Stimulated activated CD8-positive, alpha-beta memory T cell treated with anti-CD3 and anti-CD28 coated beads, Interleukin-7, amount 100 ng/mL, for 1 hour (primary cell): ENCODE measurements around the gene C10orf71.

ENCODE experiments used
- DNase-seq, 2 donors: peaks; one replicate each; pipeline ENCODE4 v3.0.0-alpha.2; 2020; ENCODE audit warnings: low read depth in 2 of 2

Gene C10orf71

GRCh38 chr10:49332333-49332732 lies 33.4 kb downstream of the C10orf71 start:
- DNase-seq: no peak

- no peak for DNase-seq
These were observed 33.8 kb downstream of the C10orf71 start for GRCh38 chr10:49332768-49333167.

GRCh38 chr10:49333192-49333591 lies 34.2 kb downstream of the C10orf71 start:
- no peak for DNase-seq

DNA sequence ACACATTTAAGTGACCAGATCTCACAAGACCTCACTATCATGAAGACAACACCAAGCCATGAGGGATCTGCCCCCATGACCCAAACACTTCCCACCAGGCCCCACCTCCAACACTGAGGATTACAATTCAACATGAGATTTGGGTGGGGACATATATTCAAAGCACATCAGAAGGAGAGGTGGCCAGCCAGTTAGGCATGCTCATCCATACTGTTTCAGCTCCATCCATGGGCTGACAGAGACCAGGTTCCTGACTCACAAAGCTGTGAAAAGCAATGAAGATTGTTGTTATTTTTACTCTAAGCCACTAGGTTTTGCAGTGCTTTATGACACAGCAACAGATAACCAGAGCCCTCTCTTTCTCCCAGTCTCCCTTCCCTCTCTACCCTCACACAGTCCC lies 36.0 kb downstream of the C10orf71 start:
- no peak for DNase-seq

DNA sequence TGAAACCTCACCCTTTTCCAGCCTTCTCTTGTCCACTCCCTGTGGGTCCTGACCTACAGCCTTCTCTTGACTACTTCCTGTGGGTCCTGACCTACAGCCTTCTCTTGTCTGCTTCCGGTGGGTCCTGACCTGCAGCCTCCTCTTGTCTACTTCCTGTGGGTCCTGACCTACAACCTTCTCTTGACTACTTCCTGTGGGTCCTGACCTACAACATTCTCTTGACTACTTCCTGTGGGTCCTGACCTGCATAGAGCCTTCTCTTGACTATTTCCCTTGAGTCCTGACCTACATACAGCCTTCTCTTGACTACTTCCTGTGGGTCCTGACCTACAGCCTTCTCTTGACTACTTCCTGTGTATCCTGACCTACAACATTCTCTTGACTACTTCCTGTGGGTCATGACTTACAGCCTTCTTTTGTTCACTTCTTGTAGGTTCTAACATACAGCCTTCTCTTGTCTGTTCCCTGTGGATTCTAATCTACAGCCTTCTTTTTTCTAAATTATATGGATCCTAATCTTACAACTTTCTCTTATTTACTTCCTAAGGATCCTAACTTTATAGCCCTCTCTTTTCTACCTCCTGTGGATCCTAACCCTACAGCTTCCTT lies 36.5 kb downstream of the C10orf71 start:
- no peak for DNase-seq

- no peak for DNase-seq
These were observed 39.6 kb downstream of the C10orf71 start for GRCh38 chr10:49338604-49339003.

DNA sequence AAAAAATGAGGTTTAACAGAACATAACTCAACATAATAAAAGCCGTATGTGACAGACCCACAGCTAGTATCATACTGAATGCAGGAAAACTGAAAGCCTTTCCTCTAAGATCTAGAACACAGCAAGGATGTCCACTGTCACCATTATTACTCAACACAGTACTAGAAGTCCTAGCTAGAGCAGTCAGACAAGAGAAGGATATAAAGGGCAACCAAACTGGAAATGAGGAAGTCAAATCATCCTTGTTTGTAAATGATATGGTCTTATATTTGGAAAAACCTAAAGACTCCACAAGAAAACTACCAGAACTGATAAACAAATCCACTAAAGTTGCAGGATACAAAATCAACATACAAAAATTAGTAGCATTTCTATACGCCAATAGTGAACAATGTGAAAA lies 45.9 kb downstream of the C10orf71 start:
- no peak for DNase-seq

DNA sequence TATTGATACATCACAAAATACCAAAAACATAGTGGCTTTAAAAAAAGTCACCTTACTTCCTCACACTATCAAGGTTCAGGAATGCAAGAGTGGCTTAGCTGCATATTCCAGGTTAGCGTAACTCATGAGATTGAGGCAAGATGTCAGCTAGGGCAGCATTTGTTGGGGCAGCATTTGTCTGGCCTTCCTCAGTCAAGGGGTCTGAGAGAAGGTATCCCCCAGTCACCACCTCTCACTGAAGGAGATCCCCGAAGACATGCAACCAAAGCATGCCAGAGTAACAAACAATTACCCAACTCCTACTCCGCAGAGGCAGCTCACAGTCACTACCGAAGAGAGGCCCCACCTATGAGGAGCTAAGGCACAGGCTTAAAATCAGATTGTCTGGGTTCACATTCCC lies 48.4 kb downstream of the C10orf71 start:
- DNase-seq: no peak

DNA sequence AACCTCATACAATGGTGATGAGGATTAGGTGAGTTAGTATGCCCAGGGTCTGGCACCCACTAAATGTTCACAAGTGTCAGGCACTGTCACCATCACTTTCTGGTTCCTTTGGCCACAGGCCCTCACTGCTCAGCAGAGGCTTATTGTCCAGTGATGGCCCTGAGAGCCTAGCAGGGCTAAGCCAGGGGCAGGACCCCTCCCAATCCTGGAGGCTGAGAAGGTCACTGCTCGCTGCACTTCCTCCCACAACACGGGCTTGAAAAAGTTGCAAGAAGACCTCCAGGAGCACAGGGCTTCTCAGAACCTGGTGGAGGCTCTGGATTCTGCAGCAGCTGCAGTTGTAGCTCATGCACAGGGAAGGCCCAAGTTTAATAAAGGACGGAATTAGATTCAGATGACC lies 48.9 kb downstream of the C10orf71 start:
- no peak for DNase-seq

DNA sequence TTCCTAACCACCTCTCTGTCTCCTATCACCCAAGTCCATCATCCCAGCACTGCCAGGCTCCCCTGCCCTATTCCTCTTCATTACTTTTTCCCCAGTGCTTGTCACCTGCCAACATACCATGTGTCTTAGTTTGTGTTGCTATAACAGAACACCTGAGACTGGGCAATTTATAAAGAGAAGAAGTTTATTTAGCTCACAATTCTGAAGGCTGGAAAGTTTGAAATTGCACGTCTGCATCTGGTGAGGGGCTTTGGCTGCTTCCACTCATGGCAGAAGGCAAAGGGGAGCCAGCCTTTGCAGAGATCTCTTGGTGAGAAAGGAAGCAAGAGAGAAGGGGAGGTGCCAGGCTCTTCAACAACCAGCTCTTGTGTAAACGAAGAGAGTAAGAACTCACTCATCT lies 49.6 kb downstream of the C10orf71 start:
- DNase-seq: no peak

- DNase-seq: no peak
These were observed 50.4 kb downstream of the C10orf71 start for GRCh38 chr10:49349390-49349789.

- no peak for DNase-seq
These were observed 51.2 kb downstream of the C10orf71 start for GRCh38 chr10:49350138-49350537.

- no peak for DNase-seq
These were observed 52.0 kb downstream of the C10orf71 start for GRCh38 chr10:49350846-49351532.

DNA sequence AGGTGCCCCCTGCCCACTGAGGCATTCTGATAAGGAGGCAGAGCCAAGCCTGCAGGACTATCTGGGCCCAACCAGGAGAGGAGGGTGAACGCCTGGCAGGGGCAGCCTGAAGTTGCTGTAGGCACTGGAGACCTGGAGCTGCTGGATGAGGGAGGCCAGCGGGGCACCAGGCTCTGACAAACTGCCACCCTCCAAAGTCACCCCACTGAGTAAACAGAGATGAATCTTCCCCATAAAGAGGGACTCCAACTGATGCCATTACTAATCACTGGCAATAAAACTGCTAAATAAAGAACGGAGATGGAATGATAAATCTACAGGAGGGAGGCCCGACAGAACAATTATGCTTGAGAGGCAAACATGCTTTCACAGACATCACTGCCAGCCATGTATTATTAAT lies 52.7 kb downstream of the C10orf71 start:
- DNase-seq: no peak

DNA sequence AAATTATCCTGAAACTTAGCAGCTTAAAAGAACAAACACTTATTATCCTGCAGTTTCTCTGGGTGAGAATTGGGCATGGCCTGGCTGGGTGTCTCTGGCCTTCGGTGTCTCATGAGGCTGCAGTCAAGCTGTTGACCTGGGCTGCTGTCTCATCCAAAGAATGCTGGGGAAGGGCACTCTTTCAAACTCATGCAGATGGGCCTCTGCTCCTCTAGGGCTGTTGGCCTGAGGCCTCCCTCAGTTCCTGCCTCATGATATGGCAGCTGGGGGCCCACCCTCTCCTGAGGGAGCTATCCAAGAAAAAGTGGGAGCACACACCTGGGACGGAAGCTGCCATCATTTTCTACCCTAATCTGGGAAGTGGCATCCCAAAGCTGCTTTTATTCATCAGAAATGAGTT lies 53.4 kb downstream of the C10orf71 start:
- no peak for DNase-seq

- DNase-seq: no peak
These were observed 54.3 kb downstream of the C10orf71 start for GRCh38 chr10:49353026-49353894.

DNA sequence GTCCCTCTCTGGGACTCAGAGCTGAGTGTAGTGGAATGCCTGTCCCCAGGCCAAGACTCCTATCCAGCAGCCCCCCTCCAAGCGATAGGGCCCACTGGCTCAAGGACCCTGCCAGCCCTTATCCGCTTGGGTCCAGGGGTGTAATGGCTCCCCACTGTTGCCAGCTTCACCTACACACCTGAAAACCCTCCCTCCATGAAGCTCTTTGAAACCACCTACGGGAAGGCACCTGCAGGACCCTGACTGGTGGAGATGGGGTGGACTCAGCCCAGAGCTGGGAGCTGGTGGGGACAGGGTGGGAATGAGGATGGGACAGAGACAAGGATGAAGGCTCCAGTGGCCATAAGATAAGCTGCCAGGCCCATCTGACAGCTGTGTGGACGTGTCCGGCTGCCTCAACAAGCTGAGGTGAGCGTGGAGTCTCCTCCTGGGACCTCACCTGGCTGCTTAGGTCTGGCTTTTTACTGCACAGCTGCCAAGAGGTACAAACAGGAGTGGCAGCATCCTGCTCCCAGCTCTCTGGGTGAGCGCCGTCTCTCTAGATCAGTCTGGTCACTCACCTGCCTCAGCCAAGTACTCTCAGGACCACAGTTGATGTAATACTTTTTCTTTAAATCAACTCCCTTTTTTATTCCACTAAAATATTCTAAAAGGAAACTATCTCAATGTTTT lies 55.1 kb downstream of the C10orf71 start:
- no peak for DNase-seq

GRCh38 chr10:49354593-49354992 lies 55.6 kb downstream of the C10orf71 start:
- DNase-seq: no peak

DNA sequence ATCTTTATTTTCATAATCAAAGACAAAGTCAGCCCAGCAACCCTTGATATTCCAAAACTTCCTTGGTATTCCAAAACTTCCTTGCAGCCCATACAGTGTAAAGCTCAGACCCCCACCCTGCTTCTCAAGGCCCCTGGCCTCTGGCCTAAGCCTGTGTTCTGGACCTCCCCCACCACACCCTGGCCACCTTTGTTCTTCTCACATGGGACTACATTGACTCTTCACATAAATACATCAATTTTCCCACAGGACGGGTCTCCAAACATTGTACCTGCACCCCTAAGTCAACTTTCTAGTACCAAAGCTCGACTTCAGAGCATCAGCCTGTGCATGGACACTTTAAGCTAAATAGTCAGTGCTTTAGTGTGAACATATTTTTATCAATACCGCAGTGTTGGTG lies 56.3 kb downstream of the C10orf71 start:
- no peak for DNase-seq

GRCh38 chr10:49356181-49356580 lies 57.2 kb downstream of the C10orf71 start:
- no peak for DNase-seq

DNA sequence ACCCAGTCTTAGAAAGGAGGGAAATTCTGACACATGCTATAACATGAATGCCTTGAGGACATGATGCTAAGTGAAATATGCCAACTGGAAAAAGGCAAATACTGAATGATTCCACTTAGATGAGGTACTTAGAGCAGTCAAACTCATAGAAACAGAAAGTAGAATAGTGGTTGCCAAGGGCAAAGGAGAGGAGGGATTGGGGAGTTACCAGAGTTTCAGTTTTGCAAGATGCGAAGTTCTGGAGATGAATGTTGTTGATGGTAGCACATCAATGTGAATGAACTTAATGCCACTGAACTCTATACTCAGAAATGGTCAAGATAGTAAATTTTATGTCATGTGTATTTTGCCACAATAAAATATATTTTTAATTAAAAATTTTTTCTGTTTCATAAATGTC lies 58.0 kb downstream of the C10orf71 start:
- DNase-seq: no peak

GRCh38 chr10:49357910-49358309 lies 58.9 kb downstream of the C10orf71 start:
- DNase-seq: no peak
